Left lung (tissue), 14 donors: ENCODE data around the gene RNF31. TPM values are rescaled to one million over a fixed set of nuclear protein-coding genes. Genes with fewer than 3 reads are reported as not detected.
A peak's percentile ranks its signal among the peaks of the same experiment; 100 is the strongest.

Source experiments
- ATAC-seq: fragments of 200-7000 bp; cut with Tn5 transposase; one replicate; pipeline ENCODE4 v1.9.1; 2020; ENCODE audit warnings: moderate library complexity
- DNase-seq, 4 donors: peaks; one replicate each; pipeline ENCODE4 v3.0.0-alpha.2; 2013 to 2020
- H3K27ac ChIP-seq, 2 donors: fragments of 200-600 bp; sonication (generic) in 1 of 2; one replicate each; pipeline versions ENCODE4 v1.5.0 to v1.8.0; 2020 to 2021
- H3K27me3 ChIP-seq, 2 donors: fragments of 200-600 bp; sonication (generic) in 1 of 2; one replicate each; pipeline versions ENCODE4 v1.5.0 to v1.8.0; 2020 to 2021
- H3K36me3 ChIP-seq, 2 donors: fragments of 200-600 bp; sonication (generic) in 1 of 2; one replicate each; pipeline versions ENCODE4 v1.5.0 to v1.8.0; 2020 to 2021
- H3K4me1 ChIP-seq, 2 donors: fragments of 200-600 bp; one replicate each; pipeline ENCODE4 v1.8.0; 2021
- H3K4me3 ChIP-seq, 2 donors: fragments of 200-600 bp; sonication (generic) in 1 of 2; one replicate each; pipeline versions ENCODE4 v1.5.0 to v1.8.0; 2020 to 2021; ENCODE audit warnings: mild to moderate bottlenecking in 1 of 2
- H3K9me3 ChIP-seq, 2 donors: fragments of 200-600 bp; sonication (generic) in 1 of 2; one replicate each; pipeline versions ENCODE4 v1.5.0 to v1.8.0; 2020 to 2021
- intact Hi-C, 2 donors: fragments of 100-400 bp; cut with DNase I; formaldehyde crosslinking; loops; one replicate each; pipeline versions ENCODE4 v1.11.2 to v1.14.2; 2022
- long read RNA-seq, 12 donors: library from polyadenylated mRNA in 2 of 12; unstranded in 2 of 12; transcript quantifications; one replicate each; pipeline ENCODE4 v2.0.0 and lab custom pipeline, GENCODE V29; 2019 to 2026
- polyA plus RNA-seq, 6 donors: library from polyadenylated mRNA; unstranded; fragments of 120-200 nt; gene quantifications; one replicate each; pipeline ENCODE4 v1.2.1, GENCODE V29; 2013; ENCODE audit not compliant: insufficient read length in 6 of 6
- total RNA-seq, 2 donors: library from RNA; stranded (reverse); fragmentation: NEBNext Ultra II Directional; extraction: Animal tissue kit (Norgen Biotek cat#: 25700); gene quantifications; one replicate each; pipeline ENCODE4 v1.2.1, GENCODE V29; 2021
- TF ChIP-seq, protein P1 (sequence below), 2 donors: fragments of 200-600 bp; sonication (generic) in 1 of 2; IDR thresholded peaks; one replicate each; pipeline versions ENCODE4 v1.5.0 to v1.8.0; 2021; ENCODE audit warnings: antibody characterized with exemption in 2 of 2
- donor health status: DM: no; HTN: yes; CAD: no.
- donor health status: DM: no; HTN: no; CAD: no.

The RNF31 gene
- total RNA-seq (10 to 100 TPM; 49.3 to 61.5 TPM), polyA plus RNA-seq (10 to 100 TPM; 42.4 to 69.9 (median 54.6) TPM)
- long read RNA-seq, donor 1, partial matches to known transcripts, result 0 of 4 reads
- long read RNA-seq, donor 1, other reads (novel, unspliced or antisense), result 0 of 4 reads
- long read RNA-seq, donor 2, partial matches to known transcripts, result 0 of 9 reads
- long read RNA-seq, donor 2, other reads (novel, unspliced or antisense), result 0 of 9 reads
- long read RNA-seq, donor 3, partial matches to known transcripts, result 0 of 8 reads
- long read RNA-seq, donor 3, other reads (novel, unspliced or antisense), result 0 of 8 reads
- long read RNA-seq, donor 4, partial matches to known transcripts, result 0 of 1 reads
- long read RNA-seq, donor 4, other reads (novel, unspliced or antisense), result 1 of 1 reads
- long read RNA-seq, donor 5, partial matches to known transcripts, result 0 of 7 reads
- long read RNA-seq, donor 5, other reads (novel, unspliced or antisense), result 0 of 7 reads
- long read RNA-seq, donor 6, partial matches to known transcripts, result 0 of 5 reads
- long read RNA-seq, donor 6, other reads (novel, unspliced or antisense), result 0 of 5 reads
- long read RNA-seq, donor 7, partial matches to known transcripts, result 0 of 5 reads
- long read RNA-seq, donor 7, other reads (novel, unspliced or antisense), result 0 of 5 reads
- long read RNA-seq, donor 8, partial matches to known transcripts, result 0 of 7 reads
- long read RNA-seq, donor 8, other reads (novel, unspliced or antisense), result 0 of 7 reads
- long read RNA-seq, donor 9, result 0 reads
- long read RNA-seq, donor 10, partial matches to known transcripts, result 3 of 4 reads
- long read RNA-seq, donor 10, other reads (novel, unspliced or antisense), result 1 of 4 reads
- long read RNA-seq, donor 11, partial matches to known transcripts, result 0 of 9 reads
- long read RNA-seq, donor 11, other reads (novel, unspliced or antisense), result 0 of 9 reads
- long read RNA-seq, donor 12, partial matches to known transcripts, result 0 of 6 reads
- long read RNA-seq, donor 12, other reads (novel, unspliced or antisense), result 0 of 6 reads

DNA sequence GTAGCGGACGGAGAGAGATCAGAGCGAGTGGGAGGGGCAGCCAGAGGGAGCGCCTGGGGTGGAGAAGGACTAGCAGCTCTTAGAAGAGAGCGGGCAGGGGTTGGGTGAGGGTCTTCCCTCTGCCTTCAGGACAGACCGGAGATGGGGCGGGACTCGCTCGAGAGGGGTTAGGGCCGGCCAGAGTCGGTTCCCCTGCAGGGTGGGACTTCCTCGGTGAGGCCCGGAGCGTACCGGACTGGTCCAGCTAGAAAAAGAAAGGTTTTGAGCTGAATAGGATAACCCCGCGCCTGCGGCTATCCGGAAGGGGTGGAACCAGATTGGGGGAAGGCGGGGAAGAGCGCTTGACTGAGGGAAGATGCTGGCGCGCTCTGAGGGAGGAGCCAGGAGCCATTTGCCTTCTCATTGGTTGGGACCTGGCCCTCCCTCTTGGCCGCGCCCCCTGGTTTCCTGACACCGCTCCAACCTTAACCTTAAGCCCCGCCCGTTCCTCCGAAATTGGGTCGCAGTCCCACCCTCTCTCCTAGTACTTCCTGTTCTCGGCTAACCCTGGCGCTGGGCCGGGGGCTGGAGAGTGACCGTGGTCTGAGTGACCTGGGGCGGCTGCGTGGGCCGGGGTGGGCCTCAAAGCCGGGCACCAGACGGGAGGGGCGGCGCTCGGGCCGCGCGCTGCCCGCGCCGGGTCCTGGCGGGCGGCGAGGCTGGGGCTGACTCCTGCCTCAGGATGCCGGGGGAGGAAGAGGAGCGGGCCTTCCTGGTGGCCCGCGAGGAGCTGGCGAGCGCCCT lies at the start of gene RNF31:
TSS of gene RNF31 (plus strand) at position 521 of the 783 bp plus-strand sequence. CDS start at position 722, 201 bp downstream.
- no peaks in the 10 kb centered on the region for H3K9me3 ChIP-seq
- intact Hi-C loops, result no loop called here
- peaks cover 0 to 60% of the 10 kb centered on the region in 2 donors for H3K36me3 ChIP-seq
- H3K4me3 ChIP-seq, result peak within 1 kb of the TSS; percentile 80 to 100
- DNase-seq (peak; percentile 97 to 99 (median 98)), ATAC-seq (peak; percentile 95)
- TF ChIP-seq, protein P1, sequence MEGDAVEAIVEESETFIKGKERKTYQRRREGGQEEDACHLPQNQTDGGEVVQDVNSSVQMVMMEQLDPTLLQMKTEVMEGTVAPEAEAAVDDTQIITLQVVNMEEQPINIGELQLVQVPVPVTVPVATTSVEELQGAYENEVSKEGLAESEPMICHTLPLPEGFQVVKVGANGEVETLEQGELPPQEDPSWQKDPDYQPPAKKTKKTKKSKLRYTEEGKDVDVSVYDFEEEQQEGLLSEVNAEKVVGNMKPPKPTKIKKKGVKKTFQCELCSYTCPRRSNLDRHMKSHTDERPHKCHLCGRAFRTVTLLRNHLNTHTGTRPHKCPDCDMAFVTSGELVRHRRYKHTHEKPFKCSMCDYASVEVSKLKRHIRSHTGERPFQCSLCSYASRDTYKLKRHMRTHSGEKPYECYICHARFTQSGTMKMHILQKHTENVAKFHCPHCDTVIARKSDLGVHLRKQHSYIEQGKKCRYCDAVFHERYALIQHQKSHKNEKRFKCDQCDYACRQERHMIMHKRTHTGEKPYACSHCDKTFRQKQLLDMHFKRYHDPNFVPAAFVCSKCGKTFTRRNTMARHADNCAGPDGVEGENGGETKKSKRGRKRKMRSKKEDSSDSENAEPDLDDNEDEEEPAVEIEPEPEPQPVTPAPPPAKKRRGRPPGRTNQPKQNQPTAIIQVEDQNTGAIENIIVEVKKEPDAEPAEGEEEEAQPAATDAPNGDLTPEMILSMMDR (IDR thresholded peaks at IDR 0.05), result no peak
- no peaks in the 10 kb centered on the region for H3K27me3 ChIP-seq
- H3K27ac ChIP-seq, result peak within 1 kb of the TSS; percentile 92 to 95
- peaks cover 13 to 48% of the 10 kb centered on the region in 2 donors for H3K4me1 ChIP-seq

DNA sequence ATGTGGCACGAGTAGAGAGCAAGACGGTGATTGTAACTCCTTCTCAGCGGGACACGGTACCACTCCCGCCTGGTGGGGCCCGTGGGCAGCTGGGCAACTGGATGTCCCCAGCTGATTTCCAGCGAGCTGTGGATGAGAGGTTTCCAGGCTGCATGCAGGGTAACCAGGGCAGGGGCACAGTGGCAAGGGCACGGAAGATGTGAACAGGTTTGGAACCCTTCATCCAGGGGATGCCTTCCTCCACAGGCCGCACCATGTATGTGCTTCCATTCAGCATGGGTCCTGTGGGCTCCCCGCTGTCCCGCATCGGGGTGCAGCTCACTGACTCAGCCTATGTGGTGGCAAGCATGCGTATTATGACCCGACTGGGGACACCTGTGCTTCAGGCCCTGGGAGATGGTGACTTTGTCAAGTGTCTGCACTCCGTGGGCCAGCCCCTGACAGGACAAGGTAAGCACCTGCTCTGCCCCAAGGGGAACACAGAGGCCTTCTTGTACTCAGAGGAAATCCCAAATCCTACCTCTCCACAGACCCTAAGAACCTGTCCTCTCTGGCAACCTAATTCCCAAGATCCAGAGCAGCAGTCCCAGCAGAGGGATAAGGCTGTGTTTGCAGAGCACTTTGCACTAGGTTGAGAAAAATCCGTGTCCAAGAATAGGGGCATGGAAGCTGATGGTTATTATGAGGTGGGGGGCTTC lies 48.9 kb upstream of the RNF31 start:
- DNase-seq (peak in 2 of 4 donors; percentile 31 to 62), ATAC-seq (no peak)
- no peak overlapping the region for H3K4me3 ChIP-seq
- H3K27me3 ChIP-seq, result no peaks in the 10 kb centered on the region
- H3K9me3 ChIP-seq, result no peaks in the 10 kb centered on the region
- peaks cover 2 to 39% of the 10 kb centered on the region in 2 donors for H3K4me1 ChIP-seq
- intact Hi-C loops, result loop anchor here in 1 of 2 donors (10.0 kb wide), 1 partner anchor 84 kb away; no protein-coding TSS in a partner anchor
- TF ChIP-seq, protein P1 (IDR thresholded peaks at IDR 0.05), result no peak
- H3K27ac ChIP-seq, result no peak overlapping the region
- peaks cover 0 to 60% of the 10 kb centered on the region in 2 donors for H3K36me3 ChIP-seq

DNA sequence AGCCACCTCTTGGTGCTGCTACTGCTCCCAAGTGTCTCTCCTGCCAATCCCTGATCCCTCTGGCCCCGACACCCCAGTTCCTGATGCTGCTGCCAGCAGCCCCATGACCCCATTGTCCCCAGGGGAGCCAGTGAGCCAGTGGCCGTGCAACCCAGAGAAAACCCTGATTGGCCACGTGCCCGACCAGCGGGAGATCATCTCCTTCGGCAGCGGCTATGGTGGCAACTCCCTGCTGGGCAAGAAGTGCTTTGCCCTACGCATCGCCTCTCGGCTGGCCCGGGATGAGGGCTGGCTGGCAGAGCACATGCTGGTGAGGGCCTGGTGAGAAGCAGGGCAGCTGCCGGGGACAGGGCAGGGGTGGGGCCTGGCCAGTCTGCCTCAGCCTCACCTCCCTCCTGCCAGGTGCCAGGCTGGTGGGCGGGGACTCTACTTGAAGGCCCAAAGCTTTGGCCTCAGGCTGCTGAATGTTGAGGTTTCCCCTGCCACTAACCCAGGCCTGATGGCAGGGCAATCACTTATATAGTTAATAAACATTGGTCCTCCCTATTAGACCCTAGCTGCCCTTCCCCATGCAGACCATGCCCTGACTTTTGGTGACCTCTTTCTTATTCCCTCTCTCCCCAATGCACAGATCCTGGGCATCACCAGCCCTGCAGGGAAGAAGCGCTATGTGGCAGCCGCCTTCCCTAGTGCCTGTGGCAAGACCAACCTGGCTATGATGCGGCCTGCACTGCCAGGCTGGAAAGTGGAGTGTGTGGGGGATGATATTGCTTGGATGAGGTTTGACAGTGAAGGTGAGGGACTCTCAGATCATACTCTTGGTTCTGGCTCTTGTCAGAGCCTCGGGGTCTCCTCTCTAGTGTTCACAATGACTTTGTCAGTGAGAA lies 48.1 kb upstream of the RNF31 start:
- intact Hi-C loops, result loop anchor here in 1 of 2 donors (10.0 kb wide), 1 partner anchor 84 kb away; no protein-coding TSS in a partner anchor

More for the DNA sequence above, 48.1 kb upstream of the RNF31 start:
- Histone ChIP-seq H3K27me3 (no peaks in the 10 kb centered on the region), H3K4me1 (peaks cover 2 to 33% of the 10 kb centered on the region in 2 donors), H3K4me3 (no peak overlapping the region), H3K36me3 (peaks cover 0 to 68% of the 10 kb centered on the region in 2 donors), H3K27ac (no peak overlapping the region), H3K9me3 (no peaks in the 10 kb centered on the region)
- TF ChIP-seq, protein P1 (IDR thresholded peaks at IDR 0.05), result no peak
- ATAC-seq (no peak), DNase-seq (peak in 2 of 4 donors; percentile 32 to 69)
